RWPE1 (cell line): ENCODE data around the gene SPRED2.

ENCODE experiments used
- CTCF ChIA-PET: fragments of 350-600 bp; sonication (Branson Sonifier 250); formaldehyde crosslinking; extraction: SDS; loops from one replicate; lab custom pipeline; 2021; lab: Yijun Ruan, JAX
- POLR2A ChIA-PET: fragments of 400-600 bp; formaldehyde crosslinking; extraction: SDS; loops from one replicate; lab custom pipeline; 2020; ENCODE audit warnings: antibody characterized with exemption; ENCODE audit not compliant: low non-redundant PET; lab: Yijun Ruan, JAX
- DNase-seq: peaks from one replicate; pipeline ENCODE4 v3.0.0; 2012; ENCODE audit warnings: low spot score
- H3K27ac ChIP-seq: fragments of 450-650 bp; 2 replicates; pipeline ENCODE4 v1.5.1; 2017
- CTCF ChIP-seq: fragments of 450-650 bp; conservative IDR thresholded peaks from 2 replicates; pipeline ENCODE4 v1.5.1; 2017; ENCODE audit warnings: low read depth, mild to moderate bottlenecking

The SPRED2 gene

GRCh38 chr2:65475000-65475399 is 42.6 kb upstream of the SPRED2 start:
- ChIA-PET POLR2A (no interaction called here), CTCF (no interaction called here)
- no peak overlapping the region for H3K27ac ChIP-seq
- no peak for TF ChIP-seq CTCF
- no peak for DNase-seq

- TF ChIP-seq CTCF: no peak
- no peak for DNase-seq
- ChIA-PET POLR2A (no interaction called here), CTCF (interaction anchor here (0.6 kb wide), 1 partner anchor 304 kb away, joined by 3 read pairs; no protein-coding TSS in a partner anchor)
- H3K27ac ChIP-seq: no peak overlapping the region
Observed at GRCh38 chr2:65473045-65473444, 40.6 kb upstream of the SPRED2 start.

- DNase-seq: no peak
- POLR2A ChIA-PET: no interaction called here
- CTCF ChIA-PET: interaction anchor here (1.2 kb wide), 1 partner anchor 57 kb away, joined by 3 read pairs; no protein-coding TSS in a partner anchor
- no peak overlapping the region for H3K27ac ChIP-seq
- TF ChIP-seq CTCF: no peak
Observed at GRCh38 chr2:65471409-65471808, 39.0 kb upstream of the SPRED2 start.

GRCh38 chr2:65466551-65466950 is 34.2 kb upstream of the SPRED2 start:
- no peak overlapping the region for H3K27ac ChIP-seq
- POLR2A ChIA-PET: interaction anchor here (0.5 kb wide), 1 partner anchor 30 kb away, joined by 4 read pairs; no protein-coding TSS in a partner anchor
- DNase-seq: no peak
- no peak for TF ChIP-seq CTCF
- CTCF ChIA-PET: no interaction called here

- no peak for TF ChIP-seq CTCF
- no peak overlapping the region for H3K27ac ChIP-seq
- ChIA-PET CTCF (no interaction called here), POLR2A (interaction anchor here (0.5 kb wide), 1 partner anchor 31 kb away, joined by 4 read pairs; no protein-coding TSS in a partner anchor)
- no peak for DNase-seq
Observed at GRCh38 chr2:65465857-65466256, 33.5 kb upstream of the SPRED2 start.

- CTCF ChIA-PET: no interaction called here
- POLR2A ChIA-PET: no interaction called here
- no peak for DNase-seq
- no peak for TF ChIP-seq CTCF
- no peak overlapping the region for H3K27ac ChIP-seq
Observed at GRCh38 chr2:65465124-65465523, 32.7 kb upstream of the SPRED2 start.
